HG02763 (cell line): ENCODE measurements around the gene QPRT.
A peak's percentile ranks its signal among the peaks of the same experiment; 100 is the strongest.
"Not testable (repeated sequence)": the region's sequence is repeated elsewhere in the genome, so short reads cannot be mapped to it uniquely, and the experiment has no call there.

Source experiments
- ATAC-seq: cut with Tn5 transposase; IDR thresholded peaks from one replicate; pipeline ENCODE4 v1.9.1; 2021; ENCODE audit warnings: mild to moderate bottlenecking, moderate library complexity; ENCODE audit not compliant: unreplicated experiment

Gene QPRT

GRCh38 chr16:29744541-29745101, 65.6 kb downstream of the QPRT start:
- ATAC-seq, result no peak

GRCh38 chr16:29745121-29745852, 66.3 kb downstream of the QPRT start:
- ATAC-seq, result peak; percentile 25

GRCh38 chr16:29745853-29746345, 66.9 kb downstream of the QPRT start, which contains the start of gene C16orf54:
Gene C16orf54, minus strand, starts transcription at chr16:29745990. Its CDS starts 1,039 bp downstream, at chr16:29744951.
- peak; percentile 64 for ATAC-seq

GRCh38 chr16:29746518-29746917, 67.5 kb downstream of the QPRT start:
- ATAC-seq, result not testable (repeated sequence)
